Heart left ventricle (tissue), 16 donors: ENCODE results near the gene NSMCE1. TPM values are rescaled to one million over a fixed set of nuclear protein-coding genes. Genes with fewer than 3 reads are reported as not detected.

Experiments used
- ATAC-seq, 4 donors: fragments of 200-7000 bp; cut with Tn5 transposase; one replicate each; pipeline ENCODE4 v1.9.1; 2020 to 2022; ENCODE audit warnings: moderate library complexity in 4 of 4, mild to moderate bottlenecking in 3 of 4, moderate number of reproducible peaks in 1 of 4
- DNase-seq, 5 donors: peaks; one replicate each; pipeline ENCODE4 v3.0.0-alpha.2; 2020
- H3K27ac ChIP-seq, 12 donors: fragments of 200-600 bp; sonication (generic) in 4 of 12; one replicate each; pipeline versions ENCODE4 v1.5.0 to v1.8.0; 2016 to 2022; ENCODE audit warnings: mild to moderate bottlenecking in 2 of 12
- H3K27me3 ChIP-seq, 9 donors: fragments of 200-600 bp; sonication (generic) in 2 of 9; one replicate each; pipeline versions ENCODE4 v1.5.1 to v1.8.0; 2016 to 2022; ENCODE audit warnings: mild to moderate bottlenecking in 3 of 9
- H3K36me3 ChIP-seq, 9 donors: fragments of 200-600 bp; sonication (generic) in 2 of 9; one replicate each; pipeline versions ENCODE4 v1.5.0 to v1.8.0; 2018 to 2022; ENCODE audit warnings: mild to moderate bottlenecking in 2 of 9
- H3K4me1 ChIP-seq, 12 donors: fragments of 200-600 bp; sonication (generic) in 4 of 12; one replicate each; pipeline versions ENCODE4 v1.5.0 to v1.8.0; 2016 to 2022; ENCODE audit warnings: mild to moderate bottlenecking in 3 of 12
- H3K4me3 ChIP-seq, 12 donors: fragments of 200-600 bp; sonication (generic) in 4 of 12; one replicate each; pipeline versions ENCODE4 v1.5.0 to v1.8.0; 2017 to 2022; ENCODE audit warnings: mild to moderate bottlenecking in 9 of 12, moderate library complexity in 4 of 12
- H3K9me3 ChIP-seq, 12 donors: fragments of 200-600 bp; sonication (generic) in 4 of 12; one replicate each; pipeline versions ENCODE4 v1.5.0 to v1.8.0; 2016 to 2022; ENCODE audit warnings: mild to moderate bottlenecking in 1 of 12
- CTCF ChIP-seq, 12 donors: fragments of 200-600 bp; sonication (generic) in 4 of 12; IDR thresholded peaks; one replicate each; pipeline versions ENCODE4 v1.5.0 to v1.8.0; 2018 to 2022; ENCODE audit warnings: antibody characterized with exemption in 12 of 12, mild to moderate bottlenecking in 5 of 12
- POLR2A ChIP-seq, 2 donors: fragments of 450-650 bp; IDR thresholded peaks; one replicate each; pipeline ENCODE4 v1.6.1; 2017; ENCODE audit warnings: antibody characterized with exemption in 2 of 2, mild to moderate bottlenecking in 2 of 2, moderate library complexity in 2 of 2
- WGBS, 4 donors: extraction: QIAGEN DNeasy Blood & Tissue Kit in 2 of 4; methylation state at CpG; one replicate each; pipeline versions ENCODE4 v1.1.5 to v1.1.7; 2013 to 2018; 5-methylcytosine and 5-hydroxymethylcytosine counted together
- intact Hi-C, 10 donors: fragments of 100-400 bp; cut with DNase I; formaldehyde crosslinking; loops; one replicate each; pipeline versions ENCODE4 v1.11.1 to v1.14.2; 2022
- long read RNA-seq, 3 donors: library from polyadenylated mRNA; unstranded; transcript quantifications; one replicate each; pipeline ENCODE4 v2.0.0, GENCODE V29; 2020 to 2021
- polyA plus RNA-seq, 2 donors: library from polyadenylated mRNA; stranded (reverse); fragments of 200-250 nt; gene quantifications; one replicate each; pipeline ENCODE4 v1.2.3, GENCODE V29; 2013
- total RNA-seq, 9 donors: library from RNA; depleted of rRNA in 2 of 9; stranded (reverse); fragments of >200 nt in 2 of 9; fragmentation: NEBNext Ultra II Directional in 3 of 9; extraction: Animal tissue kit (Norgen Biotek cat#: 25700) in 3 of 9; gene quantifications; one replicate each; pipeline versions ENCODE4 v1.1.0 to v1.2.4, GENCODE V29; 2016 to 2023
- donor health status: ischemic (EF 13 %, LVEDD 7.1; RV severe dilation, severe dysfunction).
- donor health status: healthy with polysubstance abuse.
- donor health status: DM: no; HTN: yes; CAD: no.
- donor health status: DM: no; HTN: no; CAD: no.
- donor health status: ischemic (EF 25% LVEDD 6.9; RV normal size, moderate dysfunction).
- donor health status: ischemic (EF 25% LVEDD 5.7; RV mildly dilated, moderate dysfunction).
- donor health status: healthy.
- donor health status: DM: yes; HTN: yes; CAD: no.
- donor health status: ischemic (EF 35%, LVEDD 5.7; RV mildly dilated, moderate dysfunction).
- donor health status: nonischemic (EF 11% LVEDD 7.7; RV severe dilation, severe dysfunction).
- donor health status: DM: yes; HTN: yes; CAD: no.
- donor health status: PGD.
- donor health status: ischemic (EF 29% LVEDD 5.4; RV normal size, mild dysfunction).
- donor health status: nonischemic (EF 23%, LVEDD 6.1; RV moderate dilation, normal function).

NSMCE1 gene
- total RNA-seq (10 to 100 TPM; 29.6 to 48.7 (median 36.8) TPM), polyA plus RNA-seq (10 to 100 TPM; 38.2 to 40.1 TPM)
- long read RNA-seq, donor 1, transcript NSMCE1-201 (8 exons, 1,067 nt): major isoform, 11 of 14 reads
- long read RNA-seq, donor 1, partial matches to known transcripts: 0 of 14 reads
- long read RNA-seq, donor 1, other reads (novel, unspliced or antisense): 3 of 14 reads
- long read RNA-seq, donor 2, transcript NSMCE1-201 (8 exons, 1,067 nt): major isoform, 16 of 21 reads
- long read RNA-seq, donor 2, partial matches to known transcripts: 3 of 21 reads
- long read RNA-seq, donor 2, other reads (novel, unspliced or antisense): 2 of 21 reads
- long read RNA-seq, donor 3, transcript NSMCE1-201 (8 exons, 1,067 nt): major isoform, 7 of 7 reads
- long read RNA-seq, donor 3, partial matches to known transcripts: 0 of 7 reads
- long read RNA-seq, donor 3, other reads (novel, unspliced or antisense): 0 of 7 reads

GRCh38 chr16:27268376-27269299, at the start of gene NSMCE1:
Gene NSMCE1, minus strand, starts transcription at chr16:27268772. Its CDS starts 11,202 bp downstream, at chr16:27257570.
- Histone ChIP-seq H3K4me1 (peaks cover 0 to 42% (median 8%) of the 10 kb centered on the region in 12 donors), H3K4me3 (peak within 1 kb of the TSS; percentile 42 to 97 (median 88)), H3K9me3 (no peaks in the 10 kb centered on the region), H3K36me3 (no peaks in the 10 kb centered on the region), H3K27me3 (no peaks in the 10 kb centered on the region), H3K27ac (peak within 1 kb of the TSS; percentile 52 to 90 (median 76))
- WGBS, 4 donors: 9 to 12% (median 9%) methylated on average over 39 to 58 of the region's 58 CpGs
- TF ChIP-seq CTCF (IDR thresholded peaks at IDR 0.05): peak in 9 of 12 donors; percentile 1 to 44 (median 22)
- TF ChIP-seq POLR2A (IDR thresholded peaks at IDR 0.05): peak in 1 of 2 donors; percentile 74
- ATAC-seq (peak; percentile 99 to 100 (median 100)), DNase-seq (peak; percentile 98 to 99 (median 99))
- intact Hi-C loops: loop anchor here in 2 of 10 donors (5.0 kb wide), 2 partner anchors 44 to 49 kb away; partner anchors contain the start of gene IL4R (in 1 of the 2)

GRCh38 chr16:27317738-27318391, 49.3 kb upstream of the NSMCE1 start:
- Histone ChIP-seq H3K9me3 (no peaks in the 10 kb centered on the region), H3K4me1 (peaks cover 4 to 91% (median 30%) of the 10 kb centered on the region in 12 donors), H3K27me3 (peaks cover 0 to 10% (median 0%) of the 10 kb centered on the region in 9 donors), H3K36me3 (peaks cover 0 to 17% (median 0%) of the 10 kb centered on the region in 9 donors), H3K4me3 (peak overlapping the region in 2 of 12 donors; percentile 22 to 97), H3K27ac (peak overlapping the region in 7 of 12 donors; percentile 6 to 99 (median 41))
- DNase-seq: no peak
- TF ChIP-seq CTCF (IDR thresholded peaks at IDR 0.05) (no peak), POLR2A (IDR thresholded peaks at IDR 0.05) (no peak)
- WGBS, 4 donors: 89 to 91% (median 90%) methylated on average over 10 of the region's 10 CpGs
- intact Hi-C loops: loop anchor here in 7 of 10 donors (5.0 to 10.0 kb wide), 5 partner anchors 49 to 83 kb away; partner anchors contain the start of gene NSMCE1 (in 1 of the 7)
- no peak for ATAC-seq

GRCh38 chr16:27317320-27317719, 48.7 kb upstream of the NSMCE1 start:
- Histone ChIP-seq H3K27me3 (peaks cover 0 to 10% (median 0%) of the 10 kb centered on the region in 9 donors), H3K36me3 (peaks cover 0 to 17% (median 0%) of the 10 kb centered on the region in 9 donors), H3K27ac (peak overlapping the region in 6 of 12 donors; percentile 1 to 99 (median 64)), H3K4me1 (peaks cover 4 to 90% (median 30%) of the 10 kb centered on the region in 12 donors), H3K4me3 (peak overlapping the region in 1 of 12 donors; percentile 97), H3K9me3 (no peaks in the 10 kb centered on the region)
- 70 to 76% (median 75%) methylated on average over 7 of the region's 7 CpGs for WGBS, 4 donors
- DNase-seq (no peak), ATAC-seq (no peak)
- intact Hi-C loops: loop anchor here in 7 of 10 donors (5.0 to 10.0 kb wide), 5 partner anchors 50 to 83 kb away; partner anchors contain the start of gene NSMCE1 (in 1 of the 7)
- TF ChIP-seq POLR2A (IDR thresholded peaks at IDR 0.05) (no peak), CTCF (IDR thresholded peaks at IDR 0.05) (no peak)
